ENCODE results near the gene AKTIP.

DNA sequence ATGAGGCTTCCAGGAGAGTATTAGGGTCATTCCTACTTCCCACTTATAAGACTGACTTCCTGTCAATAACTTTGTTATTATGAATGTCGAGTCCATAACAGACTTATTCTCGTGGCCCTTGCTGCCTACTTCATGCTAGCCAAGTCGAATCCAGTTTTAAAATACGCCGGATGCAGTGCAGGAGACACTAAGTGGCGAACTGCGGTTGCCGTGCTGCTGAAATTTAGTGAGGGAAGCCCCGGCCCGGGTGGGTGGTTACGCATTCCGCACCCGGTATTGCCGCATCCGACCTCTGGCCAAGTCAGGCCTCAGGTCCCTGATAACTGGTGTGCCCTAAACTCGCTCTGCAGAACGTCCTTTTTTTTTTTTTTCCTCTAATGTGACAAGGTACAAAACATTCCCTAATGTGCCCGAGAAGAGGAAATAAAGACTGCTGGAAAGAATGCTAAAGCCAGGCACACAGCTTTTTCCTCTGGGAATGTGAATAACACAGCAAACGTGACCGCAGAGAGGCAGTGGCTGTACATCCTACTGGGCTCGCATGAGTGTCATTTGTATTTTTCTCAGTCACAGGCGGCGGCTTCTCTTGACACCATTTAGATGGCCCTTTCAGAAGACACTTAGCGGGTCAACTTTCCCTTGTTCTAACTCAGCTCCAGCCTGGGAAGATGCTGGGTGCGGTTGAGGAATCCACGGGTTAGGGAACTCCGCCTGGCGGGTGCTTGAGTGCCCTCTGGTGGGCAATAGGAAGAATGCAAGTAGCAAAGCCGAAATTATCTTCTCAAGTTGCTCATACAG, 7.1 kb upstream of the AKTIP start:
- peak; percentile 71 to 97 (median 86) for TF ChIP-seq CTCF (IDR thresholded peaks at IDR 0.05)
- TF ChIP-seq POLR2A (IDR thresholded peaks at IDR 0.05) = no peak
